ENCODE results near the gene IGF1R.
A peak's percentile ranks its signal among the peaks of the same experiment; 100 is the strongest.

Gene IGF1R

DNA sequence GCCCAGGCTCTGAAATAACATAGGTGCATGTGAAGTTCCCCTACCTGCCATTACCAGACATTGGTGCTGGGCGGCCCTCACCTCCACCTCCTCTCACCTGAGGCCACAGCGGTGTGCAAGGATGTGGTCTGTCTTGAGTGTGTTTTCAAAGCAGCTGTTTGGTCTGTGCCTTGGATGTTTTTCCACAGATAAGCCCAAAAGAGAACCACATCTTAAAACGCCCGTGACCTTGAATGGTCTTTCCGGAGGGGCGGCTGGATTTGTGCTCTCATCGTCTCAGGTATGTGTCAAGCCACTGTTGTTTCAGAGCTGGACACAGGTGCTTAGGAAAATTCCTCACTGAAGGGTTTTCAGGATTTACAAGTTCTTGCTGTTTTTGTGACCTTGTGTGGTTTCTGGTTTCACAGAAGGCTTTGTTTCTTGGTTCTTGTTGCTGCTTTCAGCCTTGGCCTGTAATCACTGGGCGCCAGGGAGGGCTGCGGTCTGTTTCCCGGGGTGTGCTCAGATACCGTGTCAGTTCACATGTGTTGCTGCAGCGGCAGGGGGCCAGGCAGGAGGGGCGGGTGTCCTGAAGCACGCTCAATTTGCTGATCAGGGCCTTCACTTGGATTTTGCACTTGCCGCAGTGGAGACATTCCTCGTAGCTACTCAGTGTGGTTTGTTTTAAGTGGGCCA lies 128.4 kb downstream of the IGF1R start:
- DNase-seq (ENCODE audit: low spot score) = no peak

DNA sequence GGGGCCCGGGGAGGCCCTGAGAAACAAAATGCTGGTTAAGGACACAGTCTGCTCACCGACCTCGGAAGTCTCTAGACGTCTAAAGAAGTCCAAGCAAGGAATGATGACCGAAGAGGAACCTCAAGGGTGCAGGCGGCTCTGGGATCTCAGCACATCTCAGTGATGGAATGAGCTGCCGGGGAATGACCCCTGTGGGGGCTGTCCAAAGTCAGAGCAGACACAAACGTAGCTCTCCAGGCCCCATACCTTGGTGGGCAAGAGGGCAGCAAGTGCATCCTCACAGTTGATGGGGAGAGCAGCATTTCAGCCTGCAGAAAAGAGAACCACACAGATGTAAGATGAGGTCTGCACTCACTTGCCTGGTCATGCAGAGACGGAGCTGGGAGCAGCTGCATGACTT lies 129.1 kb downstream of the IGF1R start:
- DNase-seq (ENCODE audit: low spot score) = no peak

DNA sequence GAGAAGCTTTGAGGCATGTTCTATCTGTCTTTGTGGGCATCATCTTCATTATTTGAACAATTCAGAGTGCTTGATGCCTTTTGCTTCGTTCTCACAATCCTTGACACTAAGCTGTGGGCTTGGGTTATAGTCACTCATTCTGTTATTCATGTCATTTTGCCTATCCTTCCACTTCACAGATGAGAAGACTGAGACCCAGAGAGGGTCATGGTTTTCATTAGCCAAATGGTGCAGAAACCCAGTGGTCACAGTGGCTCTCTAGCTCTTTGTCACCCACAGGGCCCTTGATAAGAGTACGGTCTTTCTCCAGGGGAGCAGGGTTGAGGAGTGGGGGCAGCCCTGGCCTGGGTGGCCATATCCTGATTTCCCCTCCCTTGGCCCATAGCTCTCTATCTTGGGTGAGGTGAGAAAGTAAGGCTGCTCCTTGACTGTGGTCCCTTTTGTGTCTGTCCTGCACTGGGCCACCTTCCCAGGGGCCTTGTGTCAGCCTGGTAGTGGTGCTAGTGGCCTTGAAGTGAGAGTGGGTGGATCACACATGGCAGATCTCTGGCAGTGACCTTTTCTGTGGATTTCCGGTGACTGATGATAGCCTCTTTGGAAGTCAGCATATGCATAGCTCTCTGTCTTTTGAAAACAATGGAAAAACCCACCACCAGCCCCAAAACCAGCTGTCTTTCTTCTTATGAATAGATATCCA lies 130.1 kb downstream of the IGF1R start:
- no peak for DNase-seq (ENCODE audit: low spot score)

DNA sequence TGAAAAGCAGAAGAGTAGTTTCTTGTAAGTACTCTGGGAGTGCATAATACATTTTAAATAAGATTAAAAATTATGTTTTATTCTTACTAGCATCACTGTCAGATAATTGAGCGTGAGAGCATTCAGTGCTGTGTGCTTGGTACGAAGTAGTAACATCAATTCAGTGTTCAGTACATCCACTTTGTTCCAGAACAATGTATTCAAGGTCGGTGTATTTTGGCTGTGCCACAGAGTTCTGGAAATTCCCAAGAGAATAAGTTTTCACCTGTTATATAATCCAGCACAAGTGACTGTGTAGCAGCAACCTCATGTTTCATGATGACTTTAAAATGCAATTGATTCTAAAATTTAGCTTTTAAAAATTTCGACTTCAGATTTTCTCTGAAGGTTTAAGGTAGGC lies 130.6 kb downstream of the IGF1R start:
- no peak for DNase-seq (ENCODE audit: low spot score)

DNA sequence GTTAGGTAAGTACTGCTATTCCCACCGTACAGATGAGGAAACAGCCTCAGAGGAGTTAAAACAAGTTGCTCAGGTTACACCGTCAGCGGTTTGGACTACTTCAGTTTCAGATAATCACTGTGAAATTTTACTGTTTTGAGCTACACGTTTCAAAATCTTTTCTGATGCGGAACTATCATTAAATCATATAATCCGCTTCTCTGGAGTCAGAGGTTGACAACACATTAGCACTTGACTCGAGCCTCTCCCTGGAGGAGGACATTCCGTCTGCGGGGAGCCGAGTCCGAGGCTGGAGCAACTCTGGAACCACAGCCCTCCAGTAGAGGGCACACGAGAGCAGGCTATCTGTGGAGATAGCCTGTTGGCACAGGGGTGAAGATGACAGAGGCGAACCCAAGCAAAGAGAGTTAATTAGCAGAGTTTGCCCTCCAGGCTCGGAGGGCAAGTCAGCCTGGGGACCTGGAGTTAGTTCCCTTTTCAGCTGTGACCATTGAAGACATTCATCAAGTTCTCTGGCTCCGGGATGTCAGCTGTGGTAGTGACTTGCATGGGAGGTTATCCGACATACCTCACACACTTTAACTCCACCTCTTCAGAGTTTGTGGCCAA lies 131.2 kb downstream of the IGF1R start:
- peak; percentile 88 for DNase-seq (ENCODE audit: low spot score)

DNA sequence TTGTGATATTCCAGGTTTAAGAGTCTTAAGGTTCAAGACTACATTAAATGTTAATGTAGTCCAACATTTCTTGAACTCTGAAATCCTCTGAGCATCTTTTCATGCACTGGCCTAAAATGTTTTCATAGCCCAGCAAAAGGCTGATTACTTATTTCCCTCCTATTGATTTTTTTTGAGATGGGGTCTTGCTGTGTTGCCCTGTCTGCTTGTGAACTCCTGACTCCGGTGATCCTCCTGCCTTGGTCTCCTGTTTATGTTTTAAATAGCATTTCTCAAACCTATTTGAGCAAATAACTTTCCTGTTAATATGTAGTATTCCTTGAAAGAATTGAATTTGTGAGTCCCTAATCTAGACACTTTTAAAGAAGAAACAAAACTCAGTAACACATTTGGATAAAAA lies 133.5 kb downstream of the IGF1R start:
- DNase-seq (ENCODE audit: low spot score) = no peak

DNA sequence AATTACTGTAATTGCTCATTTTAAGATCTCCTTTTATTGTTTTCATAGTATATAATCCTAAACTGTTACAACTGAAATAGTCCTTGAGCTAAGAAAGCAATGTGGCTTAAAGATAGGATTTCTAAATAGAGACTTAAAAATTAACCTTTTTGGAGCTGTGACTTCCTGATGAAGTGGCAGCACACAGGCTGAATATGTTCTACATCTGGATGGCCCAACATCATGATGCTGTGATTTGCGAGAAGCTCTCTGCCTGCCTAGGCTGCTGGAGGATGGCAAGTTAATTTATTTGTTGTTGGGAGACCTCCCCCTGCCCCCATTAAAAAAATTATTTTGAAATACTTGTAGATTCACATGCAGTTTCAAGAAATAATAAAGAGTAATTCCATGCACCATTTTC lies 134.5 kb downstream of the IGF1R start:
- no peak for DNase-seq (ENCODE audit: low spot score)

DNA sequence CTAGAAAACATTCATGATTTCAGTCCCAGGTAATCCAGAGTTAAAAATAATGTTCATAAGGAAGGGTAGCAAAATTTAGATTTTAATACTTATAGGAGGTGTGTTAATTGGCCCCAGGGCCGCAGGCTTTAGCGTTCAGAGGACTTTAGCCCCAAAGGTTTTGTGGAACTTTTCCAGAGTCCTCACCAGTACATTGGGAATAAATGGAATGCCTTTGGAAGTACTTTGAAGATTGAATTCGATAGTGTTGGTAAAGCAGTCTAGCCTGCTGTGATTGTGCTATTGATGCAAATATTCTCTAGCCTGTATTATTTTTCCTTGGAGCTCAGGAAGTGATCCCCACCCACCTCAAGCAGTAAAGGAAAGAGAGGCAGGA lies 137.1 kb downstream of the IGF1R start:
- no peak for DNase-seq (ENCODE audit: low spot score)

DNA sequence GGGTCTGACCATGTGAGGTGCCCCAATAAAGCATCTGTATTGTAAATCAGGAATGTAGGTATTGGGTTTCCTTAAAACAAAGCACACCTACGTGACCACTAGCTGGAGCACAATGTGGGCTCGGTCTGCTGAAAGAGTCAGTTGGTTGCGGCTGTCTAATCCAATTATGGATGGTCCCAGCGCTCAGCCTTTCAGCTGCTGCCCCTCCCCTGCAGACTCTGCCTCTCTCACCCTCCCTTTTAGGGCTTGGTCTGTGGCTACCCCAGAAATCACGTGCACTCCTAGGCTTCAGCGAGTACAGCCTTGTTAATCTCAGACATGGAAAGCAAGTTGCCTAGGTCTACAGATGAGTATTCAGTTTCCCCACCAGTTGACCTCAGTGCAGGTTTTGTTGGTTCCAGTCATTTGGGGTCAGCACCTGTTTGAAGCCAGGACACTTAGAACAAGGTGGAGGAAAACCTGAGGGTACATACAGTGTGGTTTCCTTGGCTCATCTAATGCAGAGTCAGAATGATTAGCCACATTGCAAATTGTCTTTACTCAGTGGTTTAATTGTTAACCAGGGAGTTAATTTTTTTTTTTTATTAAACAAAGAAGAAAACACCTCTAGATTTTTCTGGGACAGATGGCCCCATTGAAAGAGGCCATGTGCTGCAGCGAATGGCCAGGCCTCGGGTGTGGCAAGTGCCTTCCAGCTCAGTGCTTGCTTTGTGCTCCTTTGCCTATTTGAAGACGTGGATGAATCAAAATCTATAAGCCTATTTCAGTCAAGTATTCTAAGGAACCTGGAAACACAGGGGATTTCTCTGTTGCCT lies 137.7 kb downstream of the IGF1R start:
- peak; percentile 77 for DNase-seq (ENCODE audit: low spot score)

DNA sequence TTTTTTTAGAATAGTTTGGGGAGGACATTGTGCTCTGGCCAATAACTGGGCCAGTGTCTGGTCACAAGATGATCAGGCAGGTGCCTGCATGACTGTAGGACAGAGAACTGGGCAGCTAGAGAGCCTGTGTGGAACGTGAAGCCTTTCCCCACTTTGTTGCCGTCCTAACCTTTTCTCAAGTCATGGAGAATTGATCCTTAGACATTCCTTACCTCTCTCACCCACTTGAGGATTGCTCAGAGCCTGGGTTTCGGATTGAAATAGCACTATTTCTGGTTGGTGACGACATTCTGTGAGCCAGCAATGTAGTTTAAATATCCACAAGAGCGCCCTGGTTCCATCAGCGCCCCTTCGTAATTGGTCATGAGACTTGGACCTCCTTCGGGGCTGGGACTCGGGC lies 138.4 kb downstream of the IGF1R start:
- no peak for DNase-seq (ENCODE audit: low spot score)

DNA sequence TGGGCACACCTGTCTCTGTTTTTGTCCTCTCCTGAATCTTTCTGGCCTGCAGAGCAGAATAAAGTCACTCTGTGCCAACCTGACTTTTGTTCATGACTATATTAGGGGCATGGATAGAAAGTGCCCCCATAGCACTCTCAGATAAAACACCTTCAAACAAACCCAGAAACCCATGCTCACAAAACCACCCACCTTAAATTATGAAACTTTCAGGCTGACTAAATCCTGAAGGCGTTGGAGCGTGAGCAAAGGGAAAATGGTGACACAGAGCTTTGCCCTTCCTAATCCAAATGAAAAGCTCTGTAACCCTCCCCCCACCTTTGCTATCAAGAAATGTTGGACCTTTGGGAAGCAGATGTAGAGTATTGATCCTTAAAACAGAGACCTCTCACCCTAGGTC lies 138.9 kb downstream of the IGF1R start:
- DNase-seq (ENCODE audit: low spot score) = no peak

DNA sequence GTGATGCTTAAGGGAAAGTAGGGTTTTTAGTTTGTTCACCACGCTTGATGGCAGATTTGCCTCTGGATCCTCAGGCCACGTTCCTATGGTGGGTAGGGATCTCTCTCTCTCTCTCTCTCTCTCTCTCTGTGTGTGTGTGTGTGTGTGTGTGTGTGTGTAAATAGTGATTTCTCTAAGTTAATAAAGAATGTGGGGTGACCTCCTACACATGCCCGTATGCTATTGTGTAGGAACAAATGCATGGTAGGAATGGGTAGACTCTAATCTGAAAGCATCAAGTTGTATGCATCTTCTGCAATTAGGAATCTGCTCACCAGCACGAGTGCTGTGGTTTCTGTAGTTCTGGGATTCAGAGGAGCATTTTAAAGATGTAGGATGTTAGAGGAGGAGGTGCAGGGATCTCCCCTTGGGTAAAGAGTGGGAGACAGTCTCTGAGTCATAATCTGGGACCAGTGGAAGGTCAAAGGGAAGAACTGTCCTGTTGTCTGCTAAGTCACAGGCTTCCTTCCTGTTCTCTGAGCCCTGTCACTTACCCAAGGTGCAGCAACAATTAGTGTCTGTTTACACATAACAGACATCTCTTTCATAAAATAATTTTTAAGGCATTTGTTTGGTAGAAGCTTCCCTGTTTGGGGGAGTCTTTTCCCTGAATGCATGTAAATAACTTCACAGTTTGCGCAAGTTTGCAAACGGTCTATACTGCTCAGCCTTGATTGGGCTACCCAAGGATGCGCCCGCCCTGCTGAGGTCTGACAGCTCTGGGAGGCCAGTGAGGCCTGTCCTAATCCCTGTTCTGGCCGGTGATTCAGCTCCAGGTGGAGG lies 139.8 kb downstream of the IGF1R start:
- no peak for DNase-seq (ENCODE audit: low spot score)

DNA sequence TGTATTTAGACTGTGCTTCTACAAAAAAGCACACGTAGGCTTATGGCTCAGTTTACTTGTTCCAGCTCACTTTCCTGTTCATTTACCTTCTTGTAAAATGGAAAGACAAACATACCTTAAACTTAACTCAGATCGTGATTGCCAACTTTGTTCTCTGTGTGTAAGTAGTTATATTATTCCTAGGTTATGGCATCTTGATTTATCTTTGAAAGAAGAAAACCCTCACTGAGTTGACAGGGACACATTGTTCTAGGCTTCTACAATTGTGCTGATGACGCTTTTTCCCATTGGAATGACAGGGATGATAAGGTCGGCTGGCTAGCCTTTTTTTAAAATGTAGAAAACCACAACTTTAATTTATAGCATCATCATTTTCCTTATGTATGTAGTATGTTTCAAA lies 140.7 kb downstream of the IGF1R start:
- DNase-seq (ENCODE audit: low spot score) = no peak

DNA sequence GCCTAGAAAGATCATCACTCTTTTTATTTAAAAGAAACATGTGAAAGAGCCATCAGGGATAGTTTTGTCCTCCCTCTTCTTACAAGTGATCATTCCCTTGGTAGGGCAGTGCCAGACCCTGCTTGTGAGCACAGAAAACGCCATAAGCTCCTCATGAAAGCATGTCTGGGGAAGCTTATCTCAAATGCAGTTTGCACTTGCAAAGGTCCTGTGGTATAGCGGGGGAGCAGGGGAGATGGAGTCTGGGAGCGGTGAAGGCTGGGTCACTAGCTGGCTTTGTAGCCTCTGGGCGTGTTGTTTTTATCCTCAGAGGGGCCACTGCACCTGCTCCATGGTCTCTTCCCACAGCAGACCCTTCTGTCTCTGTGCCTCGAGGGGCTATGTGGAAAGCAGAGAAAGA lies 141.9 kb downstream of the IGF1R start:
- no peak for DNase-seq (ENCODE audit: low spot score)

DNA sequence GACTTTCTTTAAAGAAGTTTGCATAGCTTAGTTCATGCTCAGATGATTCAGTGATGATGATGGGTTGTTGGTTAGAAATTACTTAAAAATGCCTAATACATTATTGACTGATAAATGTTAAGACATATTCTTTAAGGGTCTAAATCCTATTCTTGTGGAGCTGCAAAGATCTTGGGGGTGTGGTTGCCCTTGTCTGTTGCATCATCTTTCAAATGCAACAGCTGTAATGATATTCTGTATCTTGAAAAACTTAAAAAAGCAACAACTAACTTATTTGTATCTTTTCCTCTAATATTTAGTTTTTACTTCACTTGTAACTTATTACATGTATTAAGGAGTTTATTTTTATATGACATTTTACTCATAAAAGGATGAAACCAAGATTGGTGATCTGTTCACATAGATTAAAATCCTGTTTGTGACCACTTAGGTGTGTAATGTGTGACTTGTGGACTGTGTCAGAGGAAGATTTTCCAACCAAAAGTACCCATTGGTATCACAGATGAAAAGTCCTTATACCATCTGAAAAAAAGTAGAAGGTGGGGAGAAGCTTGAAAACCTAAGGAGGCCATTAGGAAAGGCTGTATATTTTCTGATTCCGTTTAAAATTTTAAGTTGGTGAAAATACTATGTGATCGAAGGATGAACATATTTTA lies 142.8 kb downstream of the IGF1R start:
- DNase-seq (ENCODE audit: low spot score) = no peak

DNA sequence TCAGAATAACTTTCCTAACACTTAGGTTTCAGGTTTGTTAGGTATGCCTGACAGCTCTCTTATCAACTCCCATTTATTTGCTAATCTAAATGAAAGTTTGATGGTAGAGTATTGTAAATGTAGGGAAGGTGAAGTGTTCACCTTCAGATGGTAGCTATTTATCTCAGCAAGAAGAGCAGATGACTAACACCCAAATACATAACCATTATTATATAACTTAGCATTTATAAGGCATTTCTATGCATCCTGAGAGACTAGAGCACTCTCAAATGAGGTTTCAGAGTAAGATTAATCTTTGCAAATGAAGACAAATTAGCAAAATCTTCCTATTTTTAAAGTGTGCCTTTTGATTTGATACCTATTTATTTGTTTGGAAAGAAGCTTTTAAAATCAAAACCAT lies 143.8 kb downstream of the IGF1R start:
- DNase-seq (ENCODE audit: low spot score) = no peak

DNA sequence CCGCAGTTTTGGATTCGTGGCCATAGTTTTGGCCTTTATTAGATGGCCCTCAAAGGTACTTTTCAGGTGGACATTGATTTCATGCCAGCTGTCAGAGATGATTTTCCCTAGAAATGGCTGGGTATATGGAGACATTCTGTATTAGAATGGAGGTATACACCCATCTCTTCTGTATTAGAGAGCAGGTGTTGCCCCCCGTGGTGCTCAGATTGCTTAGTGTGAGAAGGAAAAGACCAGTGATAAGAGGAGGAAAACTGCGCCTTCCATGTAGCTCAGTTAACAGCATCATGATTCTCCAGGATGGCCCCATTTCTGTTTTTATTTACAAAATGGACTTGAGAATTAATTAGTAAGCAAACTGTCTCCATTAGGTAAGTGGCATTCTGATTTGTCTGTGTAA lies 145.9 kb downstream of the IGF1R start:
- no peak for DNase-seq (ENCODE audit: low spot score)

DNA sequence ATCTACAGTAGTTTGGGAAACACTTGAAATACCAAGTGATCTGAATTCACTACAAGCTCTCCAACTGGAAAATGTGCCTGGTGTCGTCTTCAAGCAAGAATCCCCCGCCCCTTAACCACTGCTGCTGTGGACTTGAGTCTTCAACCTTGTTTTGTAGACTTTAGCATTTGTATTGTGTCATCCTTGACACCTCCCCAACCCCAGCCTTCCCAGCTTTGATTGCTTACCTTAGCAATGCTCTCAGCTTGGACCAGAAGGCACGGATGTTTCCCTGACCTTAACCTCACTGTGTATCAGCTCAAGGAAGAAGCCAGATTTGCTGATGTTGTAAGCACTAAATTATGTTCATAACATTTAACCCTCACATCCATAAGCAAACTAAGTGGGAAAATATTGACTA lies 146.4 kb downstream of the IGF1R start:
- no peak for DNase-seq (ENCODE audit: low spot score)

DNA sequence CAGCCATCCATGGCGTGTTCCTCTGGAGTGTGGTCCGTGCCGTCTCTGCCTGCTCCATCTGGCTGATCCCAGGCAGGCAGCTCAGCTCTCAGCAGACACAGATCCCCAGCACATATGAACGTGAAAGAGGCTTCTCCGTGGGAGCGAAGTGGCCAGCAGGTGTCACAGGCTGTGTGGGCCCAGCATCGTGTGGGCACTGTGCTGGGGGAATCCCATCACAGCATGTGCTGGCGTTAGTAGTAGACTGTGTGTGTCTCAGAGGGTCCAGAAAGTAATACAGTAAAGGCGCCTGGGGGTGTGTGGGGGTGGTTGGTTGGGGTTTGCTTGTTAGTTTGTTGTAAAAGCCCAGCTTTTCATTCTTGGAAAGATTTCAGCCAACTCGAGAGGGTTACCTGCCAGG lies 147.6 kb downstream of the IGF1R start:
- no peak for DNase-seq (ENCODE audit: low spot score)

DNA sequence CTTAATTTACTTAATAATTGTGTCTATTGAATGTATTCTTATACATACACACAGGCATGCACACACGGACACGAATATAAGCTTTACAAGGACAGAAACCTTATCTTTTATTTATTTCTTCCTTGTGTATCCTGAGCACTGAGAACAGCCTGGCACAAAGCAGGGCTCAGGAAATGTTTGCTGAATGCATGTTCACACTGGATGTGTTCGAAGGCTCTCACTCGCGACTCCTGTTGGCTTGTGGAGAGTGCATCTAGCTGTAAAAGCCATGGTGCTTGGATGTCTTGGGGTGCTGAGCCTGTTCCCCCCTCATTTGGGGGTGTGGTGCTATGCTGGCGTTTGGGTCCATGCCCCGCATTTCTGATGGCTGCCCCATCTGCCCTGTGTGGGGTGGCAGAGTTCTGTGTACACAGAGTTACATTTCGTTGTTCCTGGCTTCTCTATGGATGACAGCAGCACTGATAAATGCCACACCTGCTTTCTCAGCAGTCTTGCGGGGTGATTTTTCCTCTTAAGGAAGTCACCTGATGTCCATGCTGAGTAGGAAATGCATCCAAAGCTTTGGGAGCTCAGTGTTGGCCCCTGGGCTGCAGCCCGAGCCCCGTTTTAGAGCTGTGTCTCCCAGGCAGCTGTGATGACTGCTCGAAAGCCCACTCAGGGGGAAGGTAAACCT lies 148.5 kb downstream of the IGF1R start:
- no peak for DNase-seq (ENCODE audit: low spot score)

DNA sequence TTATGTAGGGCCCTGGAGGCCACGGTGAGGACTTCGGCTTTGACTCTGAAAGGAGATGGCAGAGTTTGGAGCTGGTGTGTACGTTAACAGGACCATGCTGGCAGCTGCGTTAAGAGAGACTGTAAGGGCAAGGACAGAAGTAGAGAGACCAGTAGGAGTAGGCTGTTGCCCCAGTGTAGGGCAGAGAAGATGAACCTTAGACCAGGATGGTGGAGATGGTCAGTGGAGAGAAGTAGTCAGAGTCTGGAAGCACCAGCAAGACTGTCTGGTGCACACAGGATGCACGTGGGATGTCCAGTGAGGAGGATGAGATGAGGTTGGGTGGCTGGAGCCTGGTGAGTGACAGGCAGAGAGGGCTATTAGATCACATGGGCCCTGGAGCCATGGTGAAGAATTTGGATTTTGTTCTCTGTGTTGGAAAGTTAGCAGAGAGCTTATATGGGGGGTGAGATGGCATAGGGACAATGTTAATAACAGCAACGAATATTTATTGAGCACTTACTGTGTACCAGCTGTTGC lies 150.1 kb downstream of the IGF1R start:
- DNase-seq (ENCODE audit: low spot score) = no peak

Data from D341Med (cell line).